Adrenal gland (tissue), 5 donors: Measurements from ENCODE around the gene HINT3.

Experiments
- POLR2A ChIP-seq, 2 donors: fragments of 450-650 bp; IDR thresholded peaks; one replicate each; pipeline ENCODE4 v1.6.1; 2017; ENCODE audit warnings: antibody characterized with exemption in 2 of 2, mild to moderate bottlenecking in 2 of 2, moderate library complexity in 1 of 2
- TF ChIP-seq, protein P1 (sequence below), 6 experiments: fragments of 450-650 bp in 4 of 6; fragments of 200-600 bp in 2 of 6; sonication (generic) in 1 of 6; IDR thresholded peaks; 1 replicate in 5 of 6; 2 replicates in 1 of 6; pipeline versions ENCODE4 v1.5.1 to v1.8.0; 2016 to 2021; ENCODE audit warnings: antibody characterized with exemption in 6 of 6, mild to moderate bottlenecking in 2 of 6, moderate library complexity in 1 of 6
- donor health status: DM: no; HTN: no; CAD: no.

DNA sequence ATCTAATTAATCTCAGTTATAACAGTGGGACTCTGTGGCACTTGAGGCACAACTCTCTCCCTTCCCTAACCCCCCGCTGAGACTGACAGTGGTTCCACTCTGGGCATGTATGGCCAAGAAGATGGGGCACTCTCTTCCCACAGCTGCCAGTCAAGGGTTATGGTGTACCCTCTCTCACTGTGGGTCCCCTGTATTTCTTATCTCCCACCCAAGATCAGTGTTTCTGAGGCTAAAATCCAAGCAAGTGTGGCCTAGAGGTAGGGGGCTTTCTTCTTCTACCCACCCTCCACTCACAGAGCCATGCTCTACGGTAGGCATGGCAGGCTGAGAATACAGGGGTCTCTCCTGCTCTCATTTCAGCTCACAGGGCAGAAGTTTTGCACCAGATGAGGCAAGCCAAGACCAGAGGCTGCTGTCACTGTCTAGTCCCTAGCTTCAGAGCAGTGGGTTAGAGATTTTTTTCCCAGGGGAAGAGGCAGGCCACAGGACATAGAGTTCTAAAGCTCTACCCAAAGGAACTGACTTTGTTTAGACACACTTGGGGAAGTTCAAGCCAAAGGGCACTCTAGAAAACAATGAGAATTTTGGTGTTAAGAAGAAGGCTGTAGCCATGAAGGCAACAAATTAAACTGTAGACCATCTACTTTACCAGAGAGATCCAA, 31.7 kb upstream of the HINT3 start:
- TF ChIP-seq, protein P1, sequence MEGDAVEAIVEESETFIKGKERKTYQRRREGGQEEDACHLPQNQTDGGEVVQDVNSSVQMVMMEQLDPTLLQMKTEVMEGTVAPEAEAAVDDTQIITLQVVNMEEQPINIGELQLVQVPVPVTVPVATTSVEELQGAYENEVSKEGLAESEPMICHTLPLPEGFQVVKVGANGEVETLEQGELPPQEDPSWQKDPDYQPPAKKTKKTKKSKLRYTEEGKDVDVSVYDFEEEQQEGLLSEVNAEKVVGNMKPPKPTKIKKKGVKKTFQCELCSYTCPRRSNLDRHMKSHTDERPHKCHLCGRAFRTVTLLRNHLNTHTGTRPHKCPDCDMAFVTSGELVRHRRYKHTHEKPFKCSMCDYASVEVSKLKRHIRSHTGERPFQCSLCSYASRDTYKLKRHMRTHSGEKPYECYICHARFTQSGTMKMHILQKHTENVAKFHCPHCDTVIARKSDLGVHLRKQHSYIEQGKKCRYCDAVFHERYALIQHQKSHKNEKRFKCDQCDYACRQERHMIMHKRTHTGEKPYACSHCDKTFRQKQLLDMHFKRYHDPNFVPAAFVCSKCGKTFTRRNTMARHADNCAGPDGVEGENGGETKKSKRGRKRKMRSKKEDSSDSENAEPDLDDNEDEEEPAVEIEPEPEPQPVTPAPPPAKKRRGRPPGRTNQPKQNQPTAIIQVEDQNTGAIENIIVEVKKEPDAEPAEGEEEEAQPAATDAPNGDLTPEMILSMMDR (IDR thresholded peaks at IDR 0.05), result no peak
- no peak for TF ChIP-seq POLR2A (IDR thresholded peaks at IDR 0.05)
